GM18499 (cell line): Measurements from ENCODE around the gene NUDCD3.

Experiments used
- ATAC-seq: cut with Tn5 transposase; IDR thresholded peaks from one replicate; pipeline ENCODE4 v1.9.1; 2021; ENCODE audit warnings: moderate number of reproducible peaks; ENCODE audit not compliant: insufficient read depth, unreplicated experiment

The NUDCD3 gene

GRCh38 chr7:44374007-44374763 is 116.3 kb downstream of the NUDCD3 start:
- no peak for ATAC-seq

- ATAC-seq, result no peak
Measured at GRCh38 chr7:44373418-44373740, 117.1 kb downstream of the NUDCD3 start.

- no peak for ATAC-seq
Measured at GRCh38 chr7:44372560-44373417, 117.7 kb downstream of the NUDCD3 start.

- ATAC-seq, result no peak
Measured at GRCh38 chr7:44368885-44369284, 121.6 kb downstream of the NUDCD3 start.

GRCh38 chr7:44368455-44368854 is 122.0 kb downstream of the NUDCD3 start:
- no peak for ATAC-seq

- ATAC-seq, result no peak
Measured at GRCh38 chr7:44367475-44368043, 122.9 kb downstream of the NUDCD3 start.

GRCh38 chr7:44366986-44367385 is 123.5 kb downstream of the NUDCD3 start:
- no peak for ATAC-seq

- ATAC-seq, result no peak
Measured at GRCh38 chr7:44353668-44354067, 136.8 kb downstream of the NUDCD3 start.

GRCh38 chr7:44348851-44349781 is 141.3 kb downstream of the NUDCD3 start:
- ATAC-seq, result no peak

GRCh38 chr7:44348300-44348699 is 142.2 kb downstream of the NUDCD3 start:
- ATAC-seq, result no peak

GRCh38 chr7:44347546-44348114 is 142.8 kb downstream of the NUDCD3 start:
- no peak for ATAC-seq

- no peak for ATAC-seq
Measured at GRCh38 chr7:44346063-44346462, 144.4 kb downstream of the NUDCD3 start.

- ATAC-seq, result no peak
Measured at GRCh38 chr7:44341401-44341800, 149.1 kb downstream of the NUDCD3 start.

- ATAC-seq, result peak; percentile 82
Measured at GRCh38 chr7:44338600-44338999, 151.9 kb downstream of the NUDCD3 start.

GRCh38 chr7:44336491-44336890 is 154.0 kb downstream of the NUDCD3 start:
- ATAC-seq, result no peak

GRCh38 chr7:44335184-44335583 is 155.3 kb downstream of the NUDCD3 start:
- no peak for ATAC-seq

- no peak for ATAC-seq
Measured at GRCh38 chr7:44334734-44335097, 155.7 kb downstream of the NUDCD3 start.

- no peak for ATAC-seq
Measured at GRCh38 chr7:44333911-44334733, 156.3 kb downstream of the NUDCD3 start.

GRCh38 chr7:44331682-44332081 is 158.8 kb downstream of the NUDCD3 start:
- no peak for ATAC-seq
